ENCODE measurements around the gene PDIA6. TPM values are rescaled to one million over a fixed set of nuclear protein-coding genes. Genes with fewer than 3 reads are reported as not detected.

The PDIA6 gene
- total and polyA plus RNA-seq, 2 donors from 2014 or later = 190 to 225 TPM

- Histone ChIP-seq H3K9ac (ENCODE audit: low read length in 3 of 3) (no peak overlapping the region), H3K9me3 (ENCODE audit: control insufficient read depth in 2 of 3, insufficient read depth in 1 of 3, low read length in 3 of 3) (no peaks in the 10 kb centered on the region), H3K4me1 (ENCODE audit: control insufficient read depth in 2 of 3, insufficient read depth in 2 of 3, low read depth in 1 of 3, low read length in 3 of 3) (peaks cover 0 to 4% (median 0%) of the 10 kb centered on the region in 3 donors), H3K27me3 (ENCODE audit: control insufficient read depth, insufficient read depth, low read length) (no peaks in the 10 kb centered on the region), H3K4me3 (ENCODE audit: low read length in 3 of 3) (no peak overlapping the region), H3K36me3 (ENCODE audit: control insufficient read depth in 2 of 3, insufficient read depth in 3 of 3, low read length in 3 of 3) (peaks cover 8 to 48% (median 35%) of the 10 kb centered on the region in 3 donors), H3K27ac (ENCODE audit: low read depth in 2 of 2, low read length in 2 of 2) (no peak overlapping the region)
- DNase-seq (no peak), FAIRE-seq (no peak)
- intact Hi-C loops (cut with DNase I) = no loop called here
- no peak for TF ChIP-seq CTCF (IDR thresholded peaks at IDR 0.05; ENCODE audit: borderline replicate concordance, extremely low read depth, insufficient read depth)
Measured at GRCh38 chr2:10794876-10795275, 17.7 kb downstream of the PDIA6 start.

- H3K4me1 ChIP-seq (ENCODE audit: control insufficient read depth in 2 of 3, insufficient read depth in 2 of 3, low read depth in 1 of 3, low read length in 3 of 3) = peaks cover 0 to 4% (median 0%) of the 10 kb centered on the region in 3 donors
- H3K27ac ChIP-seq (ENCODE audit: low read depth in 2 of 2, low read length in 2 of 2) = no peak overlapping the region
- H3K4me3 ChIP-seq (ENCODE audit: low read length in 3 of 3) = no peak overlapping the region
- no peak overlapping the region for H3K9ac ChIP-seq (ENCODE audit: low read length in 3 of 3)
- no peaks in the 10 kb centered on the region for H3K9me3 ChIP-seq (ENCODE audit: control insufficient read depth in 2 of 3, insufficient read depth in 1 of 3, low read length in 3 of 3)
- DNase-seq (no peak), FAIRE-seq (no peak)
- no peaks in the 10 kb centered on the region for H3K27me3 ChIP-seq (ENCODE audit: control insufficient read depth, insufficient read depth, low read length)
- H3K36me3 ChIP-seq (ENCODE audit: control insufficient read depth in 2 of 3, insufficient read depth in 3 of 3, low read length in 3 of 3) = peaks cover 9 to 56% (median 42%) of the 10 kb centered on the region in 3 donors
- intact Hi-C loops (cut with DNase I) = no loop called here
- no peak for TF ChIP-seq CTCF (IDR thresholded peaks at IDR 0.05; ENCODE audit: borderline replicate concordance, extremely low read depth, insufficient read depth)
Measured at GRCh38 chr2:10793816-10794215, 18.8 kb downstream of the PDIA6 start.

GRCh38 chr2:10792660-10793400 lies 19.8 kb downstream of the PDIA6 start:
- Histone ChIP-seq H3K36me3 (ENCODE audit: control insufficient read depth in 2 of 3, insufficient read depth in 3 of 3, low read length in 3 of 3) (peaks cover 10 to 65% (median 49%) of the 10 kb centered on the region in 3 donors), H3K27me3 (ENCODE audit: control insufficient read depth, insufficient read depth, low read length) (no peaks in the 10 kb centered on the region), H3K4me3 (ENCODE audit: low read length in 3 of 3) (no peak overlapping the region), H3K27ac (ENCODE audit: low read depth in 2 of 2, low read length in 2 of 2) (no peak overlapping the region), H3K4me1 (ENCODE audit: control insufficient read depth in 2 of 3, insufficient read depth in 2 of 3, low read depth in 1 of 3, low read length in 3 of 3) (peaks cover 0 to 4% (median 0%) of the 10 kb centered on the region in 3 donors), H3K9me3 (ENCODE audit: control insufficient read depth in 2 of 3, insufficient read depth in 1 of 3, low read length in 3 of 3) (no peaks in the 10 kb centered on the region), H3K9ac (ENCODE audit: low read length in 3 of 3) (no peak overlapping the region)
- TF ChIP-seq CTCF (IDR thresholded peaks at IDR 0.05; ENCODE audit: borderline replicate concordance, extremely low read depth, insufficient read depth) = no peak
- no peak for FAIRE-seq
- DNase-seq = peak in 1 of 5 donors; percentile 35
- intact Hi-C loops (cut with DNase I) = no loop called here
